ENCODE measurements around the gene EPB41L1.

DNA sequence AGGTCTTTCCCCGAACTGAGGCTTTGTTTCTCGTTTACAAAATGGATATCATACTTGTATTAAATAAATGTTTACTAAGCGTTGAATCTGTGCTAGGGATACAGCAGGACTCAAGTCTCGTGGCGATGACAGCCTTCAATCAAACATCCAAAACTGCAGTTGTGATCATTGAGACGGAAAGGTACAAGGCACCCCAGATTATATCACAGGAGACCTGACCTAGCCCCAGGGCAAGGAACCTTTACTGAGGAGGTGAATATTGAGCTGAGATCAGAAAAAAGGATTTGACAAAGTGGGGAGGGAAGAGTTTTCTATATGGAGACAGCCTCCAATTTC, 82.2 kb downstream of the EPB41L1 start:
- TF ChIP-seq FOXK1 (CRISPR knock-in tag; IDR thresholded peaks at IDR 0.05) (no peak), NFYB (CRISPR knock-in tag; conservative IDR thresholded peaks at IDR 0.05; ENCODE audit: low read depth) (no peak), CTCF (IDR thresholded peaks at IDR 0.05) (no peak), HMGXB4 (CRISPR knock-in tag; IDR thresholded peaks at IDR 0.05) (no peak), ZNF512 (CRISPR knock-in tag; IDR thresholded peaks at IDR 0.05; ENCODE audit: borderline replicate concordance) (no peak), USF2 (CRISPR knock-in tag; IDR thresholded peaks at IDR 0.05) (no peak), ARID4B (CRISPR knock-in tag; IDR thresholded peaks at IDR 0.05; ENCODE audit: borderline replicate concordance) (no peak), ZBTB21 (CRISPR knock-in tag; IDR thresholded peaks at IDR 0.05; ENCODE audit: borderline replicate concordance) (no peak), MAX (CRISPR knock-in tag; IDR thresholded peaks at IDR 0.05) (no peak)
- TF ChIP-seq, protein P1, sequence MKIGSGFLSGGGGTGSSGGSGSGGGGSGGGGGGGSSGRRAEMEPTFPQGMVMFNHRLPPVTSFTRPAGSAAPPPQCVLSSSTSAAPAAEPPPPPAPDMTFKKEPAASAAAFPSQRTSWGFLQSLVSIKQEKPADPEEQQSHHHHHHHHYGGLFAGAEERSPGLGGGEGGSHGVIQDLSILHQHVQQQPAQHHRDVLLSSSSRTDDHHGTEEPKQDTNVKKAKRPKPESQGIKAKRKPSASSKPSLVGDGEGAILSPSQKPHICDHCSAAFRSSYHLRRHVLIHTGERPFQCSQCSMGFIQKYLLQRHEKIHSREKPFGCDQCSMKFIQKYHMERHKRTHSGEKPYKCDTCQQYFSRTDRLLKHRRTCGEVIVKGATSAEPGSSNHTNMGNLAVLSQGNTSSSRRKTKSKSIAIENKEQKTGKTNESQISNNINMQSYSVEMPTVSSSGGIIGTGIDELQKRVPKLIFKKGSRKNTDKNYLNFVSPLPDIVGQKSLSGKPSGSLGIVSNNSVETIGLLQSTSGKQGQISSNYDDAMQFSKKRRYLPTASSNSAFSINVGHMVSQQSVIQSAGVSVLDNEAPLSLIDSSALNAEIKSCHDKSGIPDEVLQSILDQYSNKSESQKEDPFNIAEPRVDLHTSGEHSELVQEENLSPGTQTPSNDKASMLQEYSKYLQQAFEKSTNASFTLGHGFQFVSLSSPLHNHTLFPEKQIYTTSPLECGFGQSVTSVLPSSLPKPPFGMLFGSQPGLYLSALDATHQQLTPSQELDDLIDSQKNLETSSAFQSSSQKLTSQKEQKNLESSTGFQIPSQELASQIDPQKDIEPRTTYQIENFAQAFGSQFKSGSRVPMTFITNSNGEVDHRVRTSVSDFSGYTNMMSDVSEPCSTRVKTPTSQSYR (CRISPR knock-in tag; IDR thresholded peaks at IDR 0.05) = no peak
- TF ChIP-seq, protein P2, sequence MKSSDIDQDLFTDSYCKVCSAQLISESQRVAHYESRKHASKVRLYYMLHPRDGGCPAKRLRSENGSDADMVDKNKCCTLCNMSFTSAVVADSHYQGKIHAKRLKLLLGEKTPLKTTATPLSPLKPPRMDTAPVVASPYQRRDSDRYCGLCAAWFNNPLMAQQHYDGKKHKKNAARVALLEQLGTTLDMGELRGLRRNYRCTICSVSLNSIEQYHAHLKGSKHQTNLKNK (CRISPR knock-in tag; IDR thresholded peaks at IDR 0.05) = no peak
- TF ChIP-seq, protein P3, sequence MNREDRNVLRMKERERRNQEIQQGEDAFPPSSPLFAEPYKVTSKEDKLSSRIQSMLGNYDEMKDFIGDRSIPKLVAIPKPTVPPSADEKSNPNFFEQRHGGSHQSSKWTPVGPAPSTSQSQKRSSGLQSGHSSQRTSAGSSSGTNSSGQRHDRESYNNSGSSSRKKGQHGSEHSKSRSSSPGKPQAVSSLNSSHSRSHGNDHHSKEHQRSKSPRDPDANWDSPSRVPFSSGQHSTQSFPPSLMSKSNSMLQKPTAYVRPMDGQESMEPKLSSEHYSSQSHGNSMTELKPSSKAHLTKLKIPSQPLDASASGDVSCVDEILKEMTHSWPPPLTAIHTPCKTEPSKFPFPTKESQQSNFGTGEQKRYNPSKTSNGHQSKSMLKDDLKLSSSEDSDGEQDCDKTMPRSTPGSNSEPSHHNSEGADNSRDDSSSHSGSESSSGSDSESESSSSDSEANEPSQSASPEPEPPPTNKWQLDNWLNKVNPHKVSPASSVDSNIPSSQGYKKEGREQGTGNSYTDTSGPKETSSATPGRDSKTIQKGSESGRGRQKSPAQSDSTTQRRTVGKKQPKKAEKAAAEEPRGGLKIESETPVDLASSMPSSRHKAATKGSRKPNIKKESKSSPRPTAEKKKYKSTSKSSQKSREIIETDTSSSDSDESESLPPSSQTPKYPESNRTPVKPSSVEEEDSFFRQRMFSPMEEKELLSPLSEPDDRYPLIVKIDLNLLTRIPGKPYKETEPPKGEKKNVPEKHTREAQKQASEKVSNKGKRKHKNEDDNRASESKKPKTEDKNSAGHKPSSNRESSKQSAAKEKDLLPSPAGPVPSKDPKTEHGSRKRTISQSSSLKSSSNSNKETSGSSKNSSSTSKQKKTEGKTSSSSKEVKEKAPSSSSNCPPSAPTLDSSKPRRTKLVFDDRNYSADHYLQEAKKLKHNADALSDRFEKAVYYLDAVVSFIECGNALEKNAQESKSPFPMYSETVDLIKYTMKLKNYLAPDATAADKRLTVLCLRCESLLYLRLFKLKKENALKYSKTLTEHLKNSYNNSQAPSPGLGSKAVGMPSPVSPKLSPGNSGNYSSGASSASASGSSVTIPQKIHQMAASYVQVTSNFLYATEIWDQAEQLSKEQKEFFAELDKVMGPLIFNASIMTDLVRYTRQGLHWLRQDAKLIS (CRISPR knock-in tag; IDR thresholded peaks at IDR 0.05; ENCODE audit: borderline replicate concordance) = no peak
- TF ChIP-seq, protein P4, sequence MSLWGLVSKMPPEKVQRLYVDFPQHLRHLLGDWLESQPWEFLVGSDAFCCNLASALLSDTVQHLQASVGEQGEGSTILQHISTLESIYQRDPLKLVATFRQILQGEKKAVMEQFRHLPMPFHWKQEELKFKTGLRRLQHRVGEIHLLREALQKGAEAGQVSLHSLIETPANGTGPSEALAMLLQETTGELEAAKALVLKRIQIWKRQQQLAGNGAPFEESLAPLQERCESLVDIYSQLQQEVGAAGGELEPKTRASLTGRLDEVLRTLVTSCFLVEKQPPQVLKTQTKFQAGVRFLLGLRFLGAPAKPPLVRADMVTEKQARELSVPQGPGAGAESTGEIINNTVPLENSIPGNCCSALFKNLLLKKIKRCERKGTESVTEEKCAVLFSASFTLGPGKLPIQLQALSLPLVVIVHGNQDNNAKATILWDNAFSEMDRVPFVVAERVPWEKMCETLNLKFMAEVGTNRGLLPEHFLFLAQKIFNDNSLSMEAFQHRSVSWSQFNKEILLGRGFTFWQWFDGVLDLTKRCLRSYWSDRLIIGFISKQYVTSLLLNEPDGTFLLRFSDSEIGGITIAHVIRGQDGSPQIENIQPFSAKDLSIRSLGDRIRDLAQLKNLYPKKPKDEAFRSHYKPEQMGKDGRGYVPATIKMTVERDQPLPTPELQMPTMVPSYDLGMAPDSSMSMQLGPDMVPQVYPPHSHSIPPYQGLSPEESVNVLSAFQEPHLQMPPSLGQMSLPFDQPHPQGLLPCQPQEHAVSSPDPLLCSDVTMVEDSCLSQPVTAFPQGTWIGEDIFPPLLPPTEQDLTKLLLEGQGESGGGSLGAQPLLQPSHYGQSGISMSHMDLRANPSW (CRISPR knock-in tag; conservative IDR thresholded peaks at IDR 0.05; ENCODE audit: low read depth) = no peak
